ENCODE data around the gene SAP130. TPM values are rescaled to one million over a fixed set of nuclear protein-coding genes. Genes with fewer than 3 reads are reported as not detected.
"Not testable (repeated sequence)": the region's sequence is repeated elsewhere in the genome, so short reads cannot be mapped to it uniquely, and the experiment has no call there.

The SAP130 gene
- total RNA-seq, 2 donors from 2014 or later: 26.2 to 30.3 TPM

- no peak for ATAC-seq
- DNase-seq: no peak
- intact Hi-C loops (cut with DNase I, micrococcal nuclease): no loop called here
Measured at GRCh38 chr2:127910415-127910814, 117.4 kb downstream of the SAP130 start.

- DNase-seq (no peak), ATAC-seq (peak; percentile 47)
- intact Hi-C loops (cut with DNase I, micrococcal nuclease): no loop called here
Measured at GRCh38 chr2:127909019-127909418, 118.8 kb downstream of the SAP130 start.

GRCh38 chr2:127907733-127908400 is 120.0 kb downstream of the SAP130 start:
- ATAC-seq: peak; percentile 80
- intact Hi-C loops (cut with DNase I, micrococcal nuclease); DNase-seq: not testable (repeated sequence)

GRCh38 chr2:127906206-127906926 is 121.5 kb downstream of the SAP130 start:
- ATAC-seq: no peak
- no peak for DNase-seq
- intact Hi-C loops (cut with DNase I, micrococcal nuclease): no loop called here

GRCh38 chr2:127901339-127902056 is 126.4 kb downstream of the SAP130 start:
- intact Hi-C loops (cut with DNase I, micrococcal nuclease): no loop called here
- ATAC-seq (no peak), DNase-seq (peak; percentile 36 to 56)

- DNase-seq: no peak
- intact Hi-C loops (cut with DNase I, micrococcal nuclease): no loop called here
- ATAC-seq: no peak
Measured at GRCh38 chr2:127897531-127898211, 130.2 kb downstream of the SAP130 start.

- intact Hi-C loops (cut with DNase I, micrococcal nuclease): no loop called here
- DNase-seq (no peak), ATAC-seq (no peak)
Measured at GRCh38 chr2:127893494-127893893, 134.4 kb downstream of the SAP130 start.

- ATAC-seq (no peak), DNase-seq (no peak)
- intact Hi-C loops (cut with DNase I, micrococcal nuclease): no loop called here
Measured at GRCh38 chr2:127893033-127893432, 134.8 kb downstream of the SAP130 start.

GRCh38 chr2:127891811-127892210 is 136.0 kb downstream of the SAP130 start:
- ATAC-seq (no peak), DNase-seq (no peak)
- intact Hi-C loops (cut with DNase I, micrococcal nuclease): no loop called here

Other genes starting within 250 kb of the SAP130 start
- 10 to 100 TPM; 46.0 to 47.4 TPM for gene WDR33, start 216.9 kb downstream of the SAP130 start, total RNA-seq
- gene POLR2D, start 169.9 kb downstream of the SAP130 start, total RNA-seq: 10 to 100 TPM; 17.8 to 19.1 TPM
- gene AMMECR1L, start 142.1 kb downstream of the SAP130 start, total RNA-seq: 10 to 100 TPM; 13.8 to 15.0 TPM
- gene UGGT1, start 63.1 kb upstream of the SAP130 start, total RNA-seq: 10 to 100 TPM; 35.9 to 52.9 TPM

Data from left colon (tissue), 2 donors.